ENCODE measurements around the gene PXDC1.

PXDC1 gene

DNA sequence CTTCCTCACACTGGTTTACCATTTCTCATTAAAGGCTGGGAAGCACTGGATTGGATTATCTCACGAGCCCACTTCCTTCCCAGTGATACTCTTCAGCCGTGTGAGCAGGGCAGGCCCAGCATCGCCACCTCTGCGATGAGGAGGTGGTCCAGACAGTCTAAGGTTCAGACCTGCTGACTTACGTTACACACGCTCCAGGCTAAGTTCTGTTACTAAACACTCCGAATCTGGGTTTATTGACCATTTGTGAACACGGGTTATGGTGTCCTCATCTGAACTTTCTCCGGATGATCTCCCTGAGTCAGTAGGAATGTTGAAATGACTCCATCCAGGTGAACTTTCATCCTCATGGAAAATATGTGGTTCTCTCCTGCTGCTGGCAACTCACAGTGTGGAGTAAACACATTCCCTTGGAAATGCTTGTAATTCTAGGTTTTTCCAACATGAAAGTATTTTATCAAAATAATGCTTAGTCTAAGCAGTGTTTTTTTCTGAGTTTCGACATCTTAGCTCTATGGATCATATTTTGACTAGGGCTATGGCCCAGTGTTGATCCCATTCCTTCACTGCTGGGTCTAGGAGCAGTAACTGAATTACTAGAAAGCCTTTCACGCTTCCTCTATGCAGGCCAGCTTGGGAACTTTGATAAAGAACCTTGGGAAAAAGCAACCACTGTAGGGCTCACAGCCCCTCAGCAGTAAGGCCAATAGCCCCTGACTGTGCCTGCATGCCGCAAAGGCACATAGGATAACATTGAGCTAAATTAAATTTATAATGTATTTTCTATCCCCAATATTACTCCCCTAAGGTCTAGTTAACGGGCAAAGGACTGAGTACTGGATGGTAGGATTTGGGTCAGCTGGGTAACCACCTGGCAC is 37.7 kb upstream of the PXDC1 start:
- no peak for DNase-seq
- peaks cover 0 to 5% of the 10 kb centered on the region in 2 donors for H3K27me3 Mint-ChIP-seq
- no peak overlapping the region for H3K27ac Mint-ChIP-seq
- no peaks in the 10 kb centered on the region for H3K36me3 Mint-ChIP-seq (ENCODE audit: insufficient read depth)
- no peaks in the 10 kb centered on the region for H3K9me3 Mint-ChIP-seq
- no peak for ATAC-seq (replicated peaks)
- H3K4me3 Mint-ChIP-seq: no peak overlapping the region
- H3K4me1 Mint-ChIP-seq (ENCODE audit: low read depth in 2 of 2): no peaks in the 10 kb centered on the region

- H3K36me3 Mint-ChIP-seq (ENCODE audit: insufficient read depth): no peaks in the 10 kb centered on the region
- no peak for ATAC-seq (replicated peaks)
- no peak overlapping the region for H3K4me3 Mint-ChIP-seq
- no peak for DNase-seq
- no peaks in the 10 kb centered on the region for H3K9me3 Mint-ChIP-seq
- no peaks in the 10 kb centered on the region for H3K4me1 Mint-ChIP-seq (ENCODE audit: low read depth in 2 of 2)
- no peak overlapping the region for H3K27ac Mint-ChIP-seq
- peaks cover 2 to 6% of the 10 kb centered on the region in 2 donors for H3K27me3 Mint-ChIP-seq
Observed at GRCh38 chr6:3788408-3789017, 37.0 kb upstream of the PXDC1 start.

DNA sequence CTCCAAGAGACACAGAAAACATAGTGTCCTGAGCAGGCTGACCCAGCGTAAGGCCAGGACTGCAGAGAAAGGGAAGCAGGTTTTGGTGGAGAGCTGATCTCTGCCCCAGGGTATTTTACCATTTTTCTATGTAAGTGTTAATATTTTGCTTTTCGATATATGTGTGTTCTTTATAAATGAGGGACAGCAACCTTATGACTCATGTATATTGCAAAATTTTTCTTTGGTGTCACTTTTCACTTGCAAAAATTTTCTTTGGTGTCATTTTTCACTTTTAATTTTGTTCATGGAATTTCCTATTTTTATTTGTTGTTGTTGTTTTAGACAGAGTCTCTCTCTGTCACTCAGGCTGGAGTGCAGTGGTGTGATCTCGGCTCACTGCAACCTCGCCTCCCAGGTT is 34.6 kb upstream of the PXDC1 start:
- H3K27ac Mint-ChIP-seq: no peak overlapping the region
- H3K4me1 Mint-ChIP-seq (ENCODE audit: low read depth in 2 of 2): no peaks in the 10 kb centered on the region
- ATAC-seq (replicated peaks) (no peak), DNase-seq (no peak)
- no peak overlapping the region for H3K4me3 Mint-ChIP-seq
- no peaks in the 10 kb centered on the region for H3K36me3 Mint-ChIP-seq (ENCODE audit: insufficient read depth)
- H3K27me3 Mint-ChIP-seq: peaks cover 12 to 13% of the 10 kb centered on the region in 2 donors
- no peaks in the 10 kb centered on the region for H3K9me3 Mint-ChIP-seq

DNA sequence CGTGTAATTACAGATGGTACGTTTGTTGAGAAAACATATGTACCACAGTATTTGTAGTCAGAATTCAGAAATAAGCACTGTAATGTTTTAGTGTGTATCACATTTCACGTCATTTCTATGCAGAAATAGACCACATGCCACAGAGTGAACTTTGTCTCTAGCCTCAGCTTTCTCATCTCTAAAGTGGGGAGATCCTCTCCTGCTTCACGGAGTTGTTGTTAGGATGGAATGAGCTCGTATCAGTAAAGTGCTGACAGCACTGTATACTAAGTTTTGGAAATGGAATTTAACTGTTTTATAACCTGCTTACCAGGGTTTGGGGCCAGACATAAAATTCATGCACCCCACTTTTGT is 34.2 kb upstream of the PXDC1 start:
- H3K27me3 Mint-ChIP-seq: peaks cover 12 to 13% of the 10 kb centered on the region in 2 donors

DNA sequence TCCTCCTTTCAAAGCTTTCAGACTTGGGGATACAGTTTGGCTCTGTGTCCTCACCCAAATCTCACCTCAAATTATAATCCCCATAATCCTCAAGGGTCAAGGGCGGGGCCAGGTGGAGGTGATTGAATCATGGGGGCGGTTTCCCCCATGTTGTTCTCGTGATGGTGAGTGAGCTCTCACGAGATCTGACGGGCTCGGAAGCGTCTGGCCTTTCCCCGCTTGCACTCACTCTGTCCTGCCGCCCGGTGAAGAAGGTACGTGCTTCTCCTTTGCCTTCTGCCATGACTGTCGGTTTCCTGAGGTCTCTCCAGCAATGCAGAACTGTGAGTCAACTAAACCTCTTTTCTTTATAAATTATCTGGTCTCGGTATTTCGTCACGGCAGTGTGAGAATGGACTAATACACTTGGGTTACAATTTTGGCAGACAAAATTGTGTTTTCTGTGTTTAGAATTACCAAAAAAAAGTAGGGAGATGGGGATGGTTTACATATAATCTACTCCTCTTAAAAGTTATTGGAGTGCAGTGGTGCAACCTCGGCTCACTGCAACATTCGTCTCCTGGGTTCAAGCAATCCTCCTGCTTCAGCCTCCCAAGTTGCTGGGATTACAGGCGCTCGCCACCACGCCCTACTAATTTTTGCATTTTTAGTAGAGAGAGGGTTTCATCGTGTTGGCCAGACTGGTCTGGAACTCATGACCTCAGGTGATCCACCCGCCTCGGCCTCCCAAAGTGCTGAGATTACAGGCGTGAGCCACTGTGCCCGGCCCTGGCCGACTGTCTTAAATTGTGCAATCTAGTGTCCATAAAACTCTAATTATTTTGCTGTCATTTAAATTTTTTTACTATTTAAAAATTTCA is 33.6 kb upstream of the PXDC1 start:
- no peak for ATAC-seq (replicated peaks)
- Mint-ChIP-seq H3K36me3 (ENCODE audit: insufficient read depth) (no peaks in the 10 kb centered on the region), H3K4me1 (ENCODE audit: low read depth in 2 of 2) (no peaks in the 10 kb centered on the region), H3K27me3 (peaks cover 15 to 18% of the 10 kb centered on the region in 2 donors), H3K4me3 (no peak overlapping the region), H3K27ac (no peak overlapping the region), H3K9me3 (no peaks in the 10 kb centered on the region)
- DNase-seq: no peak

More for the DNA sequence above, 34.2 kb upstream of the PXDC1 start:
- ATAC-seq (replicated peaks) (no peak), DNase-seq (no peak)
- no peaks in the 10 kb centered on the region for H3K36me3 Mint-ChIP-seq (ENCODE audit: insufficient read depth)
- no peaks in the 10 kb centered on the region for H3K4me1 Mint-ChIP-seq (ENCODE audit: low read depth in 2 of 2)
- no peaks in the 10 kb centered on the region for H3K9me3 Mint-ChIP-seq
- no peak overlapping the region for H3K4me3 Mint-ChIP-seq
- H3K27ac Mint-ChIP-seq: no peak overlapping the region

- DNase-seq (no peak), ATAC-seq (replicated peaks) (no peak)
- no peak overlapping the region for H3K4me3 Mint-ChIP-seq
- no peaks in the 10 kb centered on the region for H3K36me3 Mint-ChIP-seq (ENCODE audit: insufficient read depth)
- no peak overlapping the region for H3K27ac Mint-ChIP-seq
- H3K9me3 Mint-ChIP-seq: no peaks in the 10 kb centered on the region
- H3K4me1 Mint-ChIP-seq (ENCODE audit: low read depth in 2 of 2): no peaks in the 10 kb centered on the region
- H3K27me3 Mint-ChIP-seq: peaks cover 19 to 20% of the 10 kb centered on the region in 2 donors
Observed at GRCh38 chr6:3784423-3784822, 32.9 kb upstream of the PXDC1 start.

DNA sequence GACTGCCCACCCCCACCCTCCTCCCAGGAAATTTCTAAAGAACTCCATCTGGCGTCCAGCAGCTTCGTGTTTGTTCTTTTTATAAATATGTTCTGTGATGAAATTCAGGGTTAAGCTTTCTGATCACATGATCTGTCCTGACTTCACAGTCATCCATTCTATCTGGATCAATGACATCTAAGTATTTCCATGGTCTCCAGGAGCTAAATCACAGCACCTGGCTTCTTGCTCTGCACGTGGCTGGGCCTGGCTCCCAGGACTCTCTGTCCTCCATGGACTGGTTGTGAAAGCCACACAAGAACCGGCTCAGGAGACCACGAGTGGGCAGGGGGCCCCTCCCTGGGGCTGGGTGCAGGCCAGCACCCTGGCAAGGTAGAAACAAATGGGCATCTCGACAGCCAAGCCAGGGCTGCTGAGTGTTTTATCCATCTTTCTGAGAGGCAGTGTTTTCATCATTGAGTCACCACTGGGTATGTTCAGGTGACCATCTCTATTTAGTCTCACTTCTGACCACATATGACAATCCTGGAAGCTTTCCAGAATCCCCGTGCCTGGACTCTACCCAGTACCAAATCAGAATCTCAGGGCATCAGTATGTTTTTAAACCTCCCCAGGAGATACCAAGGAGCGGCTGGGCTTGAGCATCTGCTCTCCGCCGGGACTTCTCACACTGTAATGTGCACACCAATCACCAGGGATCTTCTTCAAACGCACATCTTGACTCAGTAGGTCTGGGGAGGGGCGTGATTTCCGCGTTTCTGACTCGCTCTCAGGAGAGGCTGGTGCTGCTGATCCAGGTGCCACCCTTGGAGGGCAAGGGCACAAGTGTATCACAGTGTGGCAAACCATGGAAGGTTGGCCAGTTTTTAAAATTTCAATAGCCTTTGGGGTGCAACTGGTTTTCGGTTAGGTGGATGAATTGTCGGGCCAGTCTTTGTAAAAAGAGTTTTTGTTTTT is 31.6 kb upstream of the PXDC1 start:
- H3K27me3 Mint-ChIP-seq: peaks cover 19 to 26% of the 10 kb centered on the region in 2 donors
- H3K9me3 Mint-ChIP-seq: no peaks in the 10 kb centered on the region
- no peak for ATAC-seq (replicated peaks)
- H3K4me1 Mint-ChIP-seq (ENCODE audit: low read depth in 2 of 2): no peaks in the 10 kb centered on the region
- H3K27ac Mint-ChIP-seq: no peak overlapping the region
- no peak overlapping the region for H3K4me3 Mint-ChIP-seq
- H3K36me3 Mint-ChIP-seq (ENCODE audit: insufficient read depth): no peaks in the 10 kb centered on the region
- DNase-seq: no peak

GRCh38 chr6:3781504-3781903 is 30.0 kb upstream of the PXDC1 start:
- peaks cover 26 to 33% of the 10 kb centered on the region in 2 donors for H3K27me3 Mint-ChIP-seq
- ATAC-seq (replicated peaks): no peak

GRCh38 chr6:3779574-3779849 is 28.0 kb upstream of the PXDC1 start:
- H3K4me3 Mint-ChIP-seq: no peak overlapping the region
- no peak for ATAC-seq (replicated peaks)
- H3K27ac Mint-ChIP-seq: no peak overlapping the region
- H3K36me3 Mint-ChIP-seq (ENCODE audit: insufficient read depth): no peaks in the 10 kb centered on the region
- no peaks in the 10 kb centered on the region for H3K4me1 Mint-ChIP-seq (ENCODE audit: low read depth in 2 of 2)
- H3K27me3 Mint-ChIP-seq: peaks cover 21 to 33% of the 10 kb centered on the region in 2 donors
- no peak for DNase-seq
- no peaks in the 10 kb centered on the region for H3K9me3 Mint-ChIP-seq

More at GRCh38 chr6:3781504-3781903, 30.0 kb upstream of the PXDC1 start:
- Mint-ChIP-seq H3K4me1 (ENCODE audit: low read depth in 2 of 2) (no peaks in the 10 kb centered on the region), H3K36me3 (ENCODE audit: insufficient read depth) (no peaks in the 10 kb centered on the region), H3K27ac (no peak overlapping the region), H3K9me3 (no peaks in the 10 kb centered on the region), H3K4me3 (no peak overlapping the region)
- DNase-seq: no peak

GRCh38 chr6:3778701-3779573 is 27.4 kb upstream of the PXDC1 start:
- no peak for DNase-seq
- Mint-ChIP-seq H3K4me3 (no peak overlapping the region), H3K36me3 (ENCODE audit: insufficient read depth) (no peaks in the 10 kb centered on the region), H3K27ac (no peak overlapping the region), H3K9me3 (no peaks in the 10 kb centered on the region), H3K27me3 (peaks cover 21 to 33% of the 10 kb centered on the region in 2 donors), H3K4me1 (ENCODE audit: low read depth in 2 of 2) (no peaks in the 10 kb centered on the region)
- ATAC-seq (replicated peaks): no peak

- peaks cover 20 to 25% of the 10 kb centered on the region in 2 donors for H3K27me3 Mint-ChIP-seq
- ATAC-seq (replicated peaks) (no peak), DNase-seq (no peak)
- H3K9me3 Mint-ChIP-seq: no peaks in the 10 kb centered on the region
- no peak overlapping the region for H3K27ac Mint-ChIP-seq
- no peaks in the 10 kb centered on the region for H3K4me1 Mint-ChIP-seq (ENCODE audit: low read depth in 2 of 2)
- H3K36me3 Mint-ChIP-seq (ENCODE audit: insufficient read depth): no peaks in the 10 kb centered on the region
- H3K4me3 Mint-ChIP-seq: no peak overlapping the region
Observed at GRCh38 chr6:3777730-3778461, 26.4 kb upstream of the PXDC1 start.

Data from effector memory CD8-positive, alpha-beta T cell (primary cell).